C4-2B (cell line): ENCODE data around the gene IRX4.

ENCODE experiments used
- ZFX ChIP-seq: fragments of 450-650 bp; IDR thresholded peaks from 2 replicates; pipeline ENCODE4 v1.6.1; 2017
- TF ChIP-seq, protein P1 (sequence below): fragments of 450-650 bp; conservative IDR thresholded peaks from 2 replicates; pipeline ENCODE4 v1.5.1; 2017; ENCODE audit warnings: mild to moderate bottlenecking

DNA sequence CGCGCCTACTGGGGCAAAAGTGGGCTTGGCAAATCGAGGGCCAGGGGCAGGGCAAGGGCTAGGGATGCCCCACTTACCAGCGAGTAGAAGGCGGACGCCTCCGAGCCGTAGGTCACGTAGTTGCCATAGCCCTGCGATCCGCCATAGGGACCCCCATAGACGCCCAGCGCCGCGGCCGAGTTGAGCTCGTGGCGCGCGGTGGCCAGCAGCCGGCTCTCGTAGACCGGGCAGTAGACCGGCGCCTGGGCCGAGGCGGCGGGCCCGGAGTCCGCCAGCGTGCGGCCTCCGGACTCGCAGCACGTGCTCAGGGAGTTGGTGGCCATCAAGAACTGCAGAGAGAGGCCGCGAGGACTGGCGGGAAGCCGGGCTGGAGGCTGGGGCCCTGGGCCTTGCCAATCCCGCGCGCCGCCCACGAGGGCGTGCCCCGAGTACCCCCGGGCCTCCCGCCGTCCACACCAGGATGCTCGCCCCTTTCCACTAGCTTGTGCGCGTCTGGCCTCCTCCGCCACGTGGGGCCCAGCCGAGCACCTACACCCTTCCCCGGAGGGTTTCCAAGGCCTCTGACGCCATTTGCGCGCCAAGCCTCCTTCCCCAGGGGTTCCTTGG, 891 bp downstream of the IRX4 start:
- TF ChIP-seq, protein P1, sequence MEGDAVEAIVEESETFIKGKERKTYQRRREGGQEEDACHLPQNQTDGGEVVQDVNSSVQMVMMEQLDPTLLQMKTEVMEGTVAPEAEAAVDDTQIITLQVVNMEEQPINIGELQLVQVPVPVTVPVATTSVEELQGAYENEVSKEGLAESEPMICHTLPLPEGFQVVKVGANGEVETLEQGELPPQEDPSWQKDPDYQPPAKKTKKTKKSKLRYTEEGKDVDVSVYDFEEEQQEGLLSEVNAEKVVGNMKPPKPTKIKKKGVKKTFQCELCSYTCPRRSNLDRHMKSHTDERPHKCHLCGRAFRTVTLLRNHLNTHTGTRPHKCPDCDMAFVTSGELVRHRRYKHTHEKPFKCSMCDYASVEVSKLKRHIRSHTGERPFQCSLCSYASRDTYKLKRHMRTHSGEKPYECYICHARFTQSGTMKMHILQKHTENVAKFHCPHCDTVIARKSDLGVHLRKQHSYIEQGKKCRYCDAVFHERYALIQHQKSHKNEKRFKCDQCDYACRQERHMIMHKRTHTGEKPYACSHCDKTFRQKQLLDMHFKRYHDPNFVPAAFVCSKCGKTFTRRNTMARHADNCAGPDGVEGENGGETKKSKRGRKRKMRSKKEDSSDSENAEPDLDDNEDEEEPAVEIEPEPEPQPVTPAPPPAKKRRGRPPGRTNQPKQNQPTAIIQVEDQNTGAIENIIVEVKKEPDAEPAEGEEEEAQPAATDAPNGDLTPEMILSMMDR, result no peak
- TF ChIP-seq ZFX, result peak; percentile 90
